ENCODE measurements around the gene LRRC47. TPM values are rescaled to one million over a fixed set of nuclear protein-coding genes. Genes with fewer than 3 reads are reported as not detected.

LRRC47 gene
- polyA plus RNA-seq, 1 experiment: 17.7 TPM

DNA sequence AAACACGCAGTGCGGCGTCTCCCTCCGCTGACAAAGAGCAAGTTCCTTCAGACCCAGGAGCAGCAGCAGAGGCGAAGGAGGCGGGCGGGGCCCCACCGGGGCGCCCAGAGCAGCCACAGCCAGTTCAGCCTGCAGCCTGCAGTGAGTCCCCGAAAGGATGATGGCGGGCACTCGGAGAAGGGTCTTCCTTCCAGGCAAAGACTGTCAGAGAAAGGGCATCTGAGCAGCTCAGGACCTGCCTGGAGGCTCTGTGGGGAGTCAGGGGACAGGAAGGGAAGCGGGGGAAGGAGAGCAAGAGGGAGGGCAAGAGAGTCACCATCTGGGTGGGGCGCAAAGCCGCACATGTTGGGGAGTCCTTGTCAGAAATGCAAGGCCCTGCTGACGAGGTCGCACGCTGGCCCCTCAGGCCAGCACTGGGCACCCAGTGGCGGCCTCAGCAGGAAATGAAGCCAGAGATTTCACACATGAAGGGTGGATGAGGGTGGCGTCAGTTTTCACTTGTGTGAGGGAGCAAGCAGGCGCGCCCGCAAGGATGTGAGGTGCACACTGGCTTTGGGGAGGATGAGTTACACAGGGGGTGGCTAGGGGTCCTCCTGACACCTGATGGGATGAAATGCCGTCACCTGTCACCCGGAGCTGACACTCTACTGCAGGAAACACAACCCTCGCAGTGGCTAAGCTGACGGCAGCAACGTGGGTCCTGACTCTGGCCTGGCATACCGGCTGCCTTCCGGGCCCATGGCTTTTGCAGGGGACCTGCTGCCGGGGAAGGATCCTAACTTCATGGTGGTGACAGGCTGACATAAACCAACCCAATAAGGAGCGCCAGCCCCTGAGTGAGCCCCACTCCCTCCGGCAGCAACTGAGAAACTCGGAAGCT lies 6.6 kb downstream of the LRRC47 start:
- peaks cover 28% of the 10 kb centered on the region for H3K36me3 ChIP-seq (ENCODE audit: control insufficient read depth, insufficient read depth, low read length)
- POLR2A ChIA-PET: no interaction called here
- CTCF ChIA-PET: interaction anchor here (1.2 to 1.4 kb wide), 2 partner anchors 11 to 94 kb away, joined by 3 read pairs; no protein-coding TSS in a partner anchor
- TF ChIP-seq, protein P1, sequence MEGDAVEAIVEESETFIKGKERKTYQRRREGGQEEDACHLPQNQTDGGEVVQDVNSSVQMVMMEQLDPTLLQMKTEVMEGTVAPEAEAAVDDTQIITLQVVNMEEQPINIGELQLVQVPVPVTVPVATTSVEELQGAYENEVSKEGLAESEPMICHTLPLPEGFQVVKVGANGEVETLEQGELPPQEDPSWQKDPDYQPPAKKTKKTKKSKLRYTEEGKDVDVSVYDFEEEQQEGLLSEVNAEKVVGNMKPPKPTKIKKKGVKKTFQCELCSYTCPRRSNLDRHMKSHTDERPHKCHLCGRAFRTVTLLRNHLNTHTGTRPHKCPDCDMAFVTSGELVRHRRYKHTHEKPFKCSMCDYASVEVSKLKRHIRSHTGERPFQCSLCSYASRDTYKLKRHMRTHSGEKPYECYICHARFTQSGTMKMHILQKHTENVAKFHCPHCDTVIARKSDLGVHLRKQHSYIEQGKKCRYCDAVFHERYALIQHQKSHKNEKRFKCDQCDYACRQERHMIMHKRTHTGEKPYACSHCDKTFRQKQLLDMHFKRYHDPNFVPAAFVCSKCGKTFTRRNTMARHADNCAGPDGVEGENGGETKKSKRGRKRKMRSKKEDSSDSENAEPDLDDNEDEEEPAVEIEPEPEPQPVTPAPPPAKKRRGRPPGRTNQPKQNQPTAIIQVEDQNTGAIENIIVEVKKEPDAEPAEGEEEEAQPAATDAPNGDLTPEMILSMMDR (IDR thresholded peaks at IDR 0.05; ENCODE audit: insufficient read depth, low read depth, low read length): no peak
- H3K27me3 ChIP-seq (ENCODE audit: control insufficient read depth, insufficient read depth, low read length): no peaks in the 10 kb centered on the region
- H3K4me3 ChIP-seq (ENCODE audit: low read depth, low read length): no peak overlapping the region
- DNase-seq (ENCODE audit: low read depth): no peak

DNA sequence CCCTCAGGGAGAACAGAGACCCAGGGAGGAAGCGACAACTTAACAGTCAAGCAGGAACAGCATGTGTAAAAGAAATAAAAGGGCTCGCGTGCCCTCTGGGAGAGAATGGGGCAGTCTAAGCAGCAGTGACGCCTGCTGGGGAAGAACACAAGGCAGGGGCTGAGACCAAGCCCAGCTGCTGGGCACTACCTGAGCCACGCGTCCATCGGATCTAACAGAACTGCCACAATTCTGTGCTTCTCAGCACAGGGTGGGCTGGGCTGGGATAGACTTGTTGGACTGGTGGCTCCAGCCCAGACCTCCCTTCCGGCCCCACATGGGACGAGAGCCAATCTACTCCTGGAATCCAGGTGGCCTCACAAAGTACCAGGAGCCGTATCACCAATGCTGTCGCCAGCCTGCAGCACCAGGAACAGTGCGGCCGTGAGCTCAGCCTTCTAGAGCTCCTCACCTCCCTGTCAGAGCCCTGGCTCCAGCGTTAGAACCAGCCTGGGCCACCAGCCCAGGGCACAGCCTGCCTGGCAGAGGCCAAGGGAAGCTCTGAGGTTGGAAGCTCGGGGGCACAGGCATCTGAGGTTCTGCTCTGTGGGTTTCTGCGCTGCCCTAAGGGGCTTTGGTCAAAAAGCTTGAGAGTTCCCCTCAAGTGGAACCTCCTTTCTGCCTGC lies 7.4 kb downstream of the LRRC47 start:
- CTCF ChIA-PET: interaction anchor here (1.2 to 1.4 kb wide), 2 partner anchors 11 to 93 kb away, joined by 3 read pairs; no protein-coding TSS in a partner anchor
- peaks cover 33% of the 10 kb centered on the region for H3K36me3 ChIP-seq (ENCODE audit: control insufficient read depth, insufficient read depth, low read length)

DNA sequence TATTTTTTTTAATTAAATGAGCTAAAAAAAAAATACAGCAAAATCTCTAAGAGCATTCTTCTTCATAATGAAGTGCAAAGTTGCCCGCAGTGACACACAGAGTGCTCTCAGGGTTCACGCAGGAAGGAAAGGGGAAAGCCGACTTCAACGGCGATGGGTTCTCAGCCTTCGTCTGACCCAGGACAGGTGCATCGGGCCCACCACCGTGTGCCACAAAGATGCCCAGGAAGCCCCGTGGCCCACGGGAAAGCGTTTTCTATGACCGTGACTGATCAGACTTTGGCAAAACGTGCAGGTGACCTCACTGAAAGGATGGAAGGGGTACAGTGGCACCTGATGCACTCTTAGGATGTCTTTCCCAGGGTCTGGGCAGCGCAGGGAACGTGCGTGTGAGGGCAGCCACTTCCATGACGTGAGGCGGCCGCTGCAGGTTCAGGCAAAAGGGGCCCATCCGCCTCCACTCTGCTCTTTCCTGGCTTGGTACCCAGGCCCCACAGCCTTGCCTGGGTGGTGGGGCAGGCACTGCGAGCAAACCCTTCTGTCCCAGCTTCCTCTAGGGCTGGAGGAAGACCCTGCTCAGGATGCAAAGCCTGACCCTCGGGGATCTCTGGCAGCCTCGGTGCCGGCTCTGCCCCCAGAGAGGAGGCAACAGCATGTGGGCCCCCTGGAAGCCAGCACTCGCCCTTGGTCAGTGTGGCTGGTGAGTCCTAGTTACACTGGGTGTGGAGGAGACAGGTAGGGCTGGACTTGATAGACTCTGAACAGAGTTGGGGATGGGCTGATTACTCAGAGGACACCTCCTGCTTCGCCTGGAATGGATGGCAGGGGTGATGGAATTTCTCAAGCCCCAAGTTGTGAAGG lies 8.3 kb downstream of the LRRC47 start:
- peaks cover 38% of the 10 kb centered on the region for H3K36me3 ChIP-seq (ENCODE audit: control insufficient read depth, insufficient read depth, low read length)
- H3K4me3 ChIP-seq (ENCODE audit: low read depth, low read length): no peak overlapping the region
- H3K27me3 ChIP-seq (ENCODE audit: control insufficient read depth, insufficient read depth, low read length): no peaks in the 10 kb centered on the region
- ChIA-PET CTCF (no interaction called here), POLR2A (no interaction called here)
- TF ChIP-seq, protein P1 (IDR thresholded peaks at IDR 0.05; ENCODE audit: insufficient read depth, low read depth, low read length): no peak
- DNase-seq (ENCODE audit: low read depth): no peak

More for the DNA sequence above, 7.4 kb downstream of the LRRC47 start:
- POLR2A ChIA-PET: no interaction called here
- no peaks in the 10 kb centered on the region for H3K27me3 ChIP-seq (ENCODE audit: control insufficient read depth, insufficient read depth, low read length)
- no peak overlapping the region for H3K4me3 ChIP-seq (ENCODE audit: low read depth, low read length)
- TF ChIP-seq, protein P1 (IDR thresholded peaks at IDR 0.05; ENCODE audit: insufficient read depth, low read depth, low read length): no peak
- DNase-seq (ENCODE audit: low read depth): no peak

DNA sequence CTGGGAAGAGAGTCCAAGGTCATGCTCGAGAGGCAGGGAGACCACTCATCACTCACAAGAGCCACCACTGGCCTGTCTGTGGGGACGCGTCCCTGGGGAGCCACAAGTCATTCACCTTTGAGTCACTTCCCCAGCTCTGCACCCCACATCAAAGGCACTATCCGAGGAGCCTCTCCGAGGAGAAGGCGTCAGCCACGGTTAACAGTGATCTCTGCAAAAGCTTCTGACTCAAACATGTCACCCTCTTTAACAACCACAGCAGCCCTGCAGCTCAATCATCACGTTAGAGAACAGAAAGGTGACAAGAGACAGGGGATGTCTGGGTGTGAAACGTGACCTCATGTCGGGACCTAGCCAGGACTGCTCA lies 9.0 kb downstream of the LRRC47 start:
- peaks cover 42% of the 10 kb centered on the region for H3K36me3 ChIP-seq (ENCODE audit: control insufficient read depth, insufficient read depth, low read length)
- H3K4me3 ChIP-seq (ENCODE audit: low read depth, low read length): no peak overlapping the region
- no peak for DNase-seq (ENCODE audit: low read depth)
- H3K27me3 ChIP-seq (ENCODE audit: control insufficient read depth, insufficient read depth, low read length): no peaks in the 10 kb centered on the region
- ChIA-PET POLR2A (no interaction called here), CTCF (no interaction called here)
- TF ChIP-seq, protein P1 (IDR thresholded peaks at IDR 0.05; ENCODE audit: insufficient read depth, low read depth, low read length): no peak

Measured in BJ (cell line).